Smooth muscle cell (in vitro differentiated cells): ENCODE results near the gene PAK2. TPM values are rescaled to one million over a fixed set of nuclear protein-coding genes. Genes with fewer than 3 reads are reported as not detected.

ENCODE experiments used
- DNase-seq: peaks from one replicate; lab custom pipeline; 2025; ENCODE audit not compliant: unreplicated experiment; lab: John Stamatoyannopoulos, UW
- H2AFZ ChIP-seq: fragments of 200-600 bp; sonication (generic); 2 replicates; pipeline ENCODE4 v1.6.0; 2016; ENCODE audit warnings: antibody characterized with exemption, low read depth, mild to moderate bottlenecking
- H3F3A ChIP-seq: fragments of 200-600 bp; sonication (generic); 2 replicates; pipeline ENCODE4 v1.6.0; 2017; ENCODE audit warnings: antibody characterized with exemption, low read depth
- H3K27ac ChIP-seq: fragments of 200-600 bp; sonication (generic); 2 replicates; pipeline ENCODE4 v1.5.1; 2016; ENCODE audit warnings: low read depth, mild to moderate bottlenecking
- H3K27me3 ChIP-seq: fragments of 200-600 bp; sonication (generic); 2 replicates; pipeline ENCODE4 v1.6.1; 2016; ENCODE audit warnings: low read depth, mild to moderate bottlenecking
- H3K36me3 ChIP-seq: fragments of 200-600 bp; sonication (generic); 2 replicates; pipeline ENCODE4 v1.5.1; 2016; ENCODE audit warnings: low read depth
- H3K4me1 ChIP-seq: fragments of 200-600 bp; sonication (generic); 2 replicates; pipeline ENCODE4 v1.5.1; 2016; ENCODE audit warnings: low read depth
- H3K4me2 ChIP-seq: fragments of 200-600 bp; sonication (generic); 2 replicates; pipeline ENCODE4 v1.6.0; 2016; ENCODE audit warnings: mild to moderate bottlenecking
- H3K4me3 ChIP-seq: fragments of 200-600 bp; sonication (generic); 2 replicates; pipeline ENCODE4 v1.5.1; 2016; ENCODE audit warnings: mild to moderate bottlenecking
- H3K79me2 ChIP-seq: fragments of 200-600 bp; sonication (generic); 2 replicates; pipeline ENCODE4 v1.6.0; 2016; ENCODE audit warnings: low read depth, mild to moderate bottlenecking
- H3K9ac ChIP-seq: fragments of 200-600 bp; sonication (generic); 2 replicates; pipeline ENCODE4 v1.6.0; 2016; ENCODE audit warnings: low read depth
- H3K9me3 ChIP-seq: fragments of 200-600 bp; sonication (generic); replicated peaks from 2 replicates; pipeline ENCODE4 v1.5.1; 2016; ENCODE audit warnings: low read depth
- H4K20me1 ChIP-seq: fragments of 200-600 bp; sonication (generic); 2 replicates; pipeline ENCODE4 v1.6.0; 2016; ENCODE audit warnings: low read depth
- WGBS: methylation state at CpG from one replicate; pipeline ENCODE4 v1.1.7; 2016; ENCODE audit warnings: low lambda C conversion rate; 5-methylcytosine and 5-hydroxymethylcytosine counted together
- polyA plus RNA-seq: library from polyadenylated mRNA; unstranded; fragments of >200 nt; fragmentation: Nextera tagmentation; extraction: Ambion mirVana; gene quantifications from 2 replicates; pipeline ENCODE4 v1.2.1, GENCODE V29; 2016
- total RNA-seq: library from RNA; depleted of rRNA; stranded (reverse); fragments of >200 nt; gene quantifications from 2 replicates; pipeline ENCODE4 v1.2.3, GENCODE V29; 2014
- TF ChIP-seq, protein P1 (sequence below): fragments of 200-600 bp; sonication (generic); IDR thresholded peaks from 2 replicates; pipeline ENCODE4 v1.5.1; 2017; ENCODE audit warnings: borderline replicate concordance, mild to moderate bottlenecking, antibody characterized with exemption; ENCODE audit not compliant: insufficient read depth, poor library complexity, severe bottlenecking

The PAK2 gene
- total and polyA plus RNA-seq, 2 experiments from 2014 or later, result 20.6 to 98.4 TPM

DNA sequence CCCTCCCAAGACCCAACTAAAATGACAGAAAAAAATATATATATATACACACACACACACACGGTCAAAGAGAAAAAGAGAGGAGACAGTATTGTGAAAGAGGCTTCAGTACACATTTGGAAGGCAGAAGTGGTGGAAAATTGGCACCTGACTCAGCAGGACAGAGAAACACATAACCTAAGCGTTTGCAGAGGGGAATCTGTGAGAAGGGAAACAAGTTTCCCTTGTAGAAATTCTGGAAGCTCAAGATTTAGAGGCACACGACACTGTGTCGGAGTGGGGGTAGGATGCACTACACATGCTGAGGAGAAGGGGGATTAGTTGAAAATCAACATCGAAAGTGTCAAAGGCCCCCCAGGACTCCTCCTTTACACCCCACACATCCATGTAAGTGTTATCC lies 53.1 kb downstream of the PAK2 start:
- H3K9me3 ChIP-seq, result no peaks in the 10 kb centered on the region
- H3K4me1 ChIP-seq, result peaks cover 8% of the 10 kb centered on the region
- peaks cover 67% of the 10 kb centered on the region for H3K79me2 ChIP-seq
- no peaks in the 10 kb centered on the region for H3K27me3 ChIP-seq
- TF ChIP-seq, protein P1, sequence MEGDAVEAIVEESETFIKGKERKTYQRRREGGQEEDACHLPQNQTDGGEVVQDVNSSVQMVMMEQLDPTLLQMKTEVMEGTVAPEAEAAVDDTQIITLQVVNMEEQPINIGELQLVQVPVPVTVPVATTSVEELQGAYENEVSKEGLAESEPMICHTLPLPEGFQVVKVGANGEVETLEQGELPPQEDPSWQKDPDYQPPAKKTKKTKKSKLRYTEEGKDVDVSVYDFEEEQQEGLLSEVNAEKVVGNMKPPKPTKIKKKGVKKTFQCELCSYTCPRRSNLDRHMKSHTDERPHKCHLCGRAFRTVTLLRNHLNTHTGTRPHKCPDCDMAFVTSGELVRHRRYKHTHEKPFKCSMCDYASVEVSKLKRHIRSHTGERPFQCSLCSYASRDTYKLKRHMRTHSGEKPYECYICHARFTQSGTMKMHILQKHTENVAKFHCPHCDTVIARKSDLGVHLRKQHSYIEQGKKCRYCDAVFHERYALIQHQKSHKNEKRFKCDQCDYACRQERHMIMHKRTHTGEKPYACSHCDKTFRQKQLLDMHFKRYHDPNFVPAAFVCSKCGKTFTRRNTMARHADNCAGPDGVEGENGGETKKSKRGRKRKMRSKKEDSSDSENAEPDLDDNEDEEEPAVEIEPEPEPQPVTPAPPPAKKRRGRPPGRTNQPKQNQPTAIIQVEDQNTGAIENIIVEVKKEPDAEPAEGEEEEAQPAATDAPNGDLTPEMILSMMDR, result no peak
- peak overlapping the region; percentile 4 for H3K9ac ChIP-seq
- H3K27ac ChIP-seq, result peak overlapping the region; percentile 77
- no peak overlapping the region for H3K4me3 ChIP-seq
- H3F3A ChIP-seq, result no peaks in the 10 kb centered on the region
- H3K36me3 ChIP-seq, result no peaks in the 10 kb centered on the region
- no peak overlapping the region for H3K4me2 ChIP-seq
- WGBS, result 62% methylated on average over 5 of the region's 5 CpGs
- DNase-seq, result no peak
- H4K20me1 ChIP-seq, result peaks cover 67% of the 10 kb centered on the region
- H2AFZ ChIP-seq, result no peak overlapping the region

DNA sequence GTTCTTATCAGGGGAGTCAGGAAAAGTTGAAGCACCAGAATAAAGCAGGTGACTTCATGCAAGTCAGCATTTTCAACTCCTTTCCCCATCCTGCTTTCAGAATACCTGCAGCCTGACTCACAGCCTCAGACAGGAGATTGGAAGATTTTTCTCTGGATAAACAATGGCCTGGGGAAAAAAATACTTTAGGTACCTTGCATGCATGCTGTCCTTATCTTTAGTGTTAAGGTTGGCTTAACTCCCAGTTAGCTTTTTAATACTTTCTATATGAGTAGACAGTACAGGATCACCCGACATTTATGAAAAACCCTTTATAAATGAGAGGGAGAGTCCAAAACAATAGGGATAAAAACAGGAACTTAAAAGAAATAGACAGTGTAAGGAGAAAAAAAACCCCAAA lies 53.6 kb downstream of the PAK2 start:
- DNase-seq, result no peak
- H3K9me3 ChIP-seq, result no peaks in the 10 kb centered on the region
- H3F3A ChIP-seq, result no peaks in the 10 kb centered on the region
- 52% methylated on average over 1 of the region's 1 CpG for WGBS
- H3K4me1 ChIP-seq, result peaks cover 4% of the 10 kb centered on the region
- H3K36me3 ChIP-seq, result no peaks in the 10 kb centered on the region
- TF ChIP-seq, protein P1, result no peak
- peaks cover 67% of the 10 kb centered on the region for H4K20me1 ChIP-seq
- H3K27me3 ChIP-seq, result no peaks in the 10 kb centered on the region
- H3K79me2 ChIP-seq, result peaks cover 67% of the 10 kb centered on the region
- no peak overlapping the region for H3K4me2 ChIP-seq
- no peak overlapping the region for H2AFZ ChIP-seq
- H3K9ac ChIP-seq, result peak overlapping the region; percentile 4
- H3K4me3 ChIP-seq, result peak overlapping the region; percentile 32
- peak overlapping the region; percentile 77 for H3K27ac ChIP-seq

DNA sequence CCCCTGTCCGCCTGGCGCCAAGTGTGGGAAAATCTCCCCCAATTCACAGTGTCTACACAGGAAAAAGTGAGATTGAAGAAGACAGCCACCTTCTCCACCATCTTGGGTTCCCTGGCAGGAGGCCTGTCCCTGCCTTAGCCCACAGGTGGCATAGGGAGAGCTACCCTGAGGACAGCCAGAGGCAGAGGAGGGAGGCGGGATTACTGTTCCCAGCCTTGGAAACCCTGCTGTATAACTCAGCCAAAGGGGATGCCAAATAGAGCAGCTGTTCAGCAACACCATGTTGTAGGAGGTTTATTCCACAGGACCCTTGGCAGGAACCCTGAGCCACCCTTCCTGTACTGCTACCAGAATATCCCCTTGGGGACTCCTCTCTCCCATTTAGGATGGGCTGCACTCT lies 54.8 kb downstream of the PAK2 start:
- H3K27me3 ChIP-seq, result no peaks in the 10 kb centered on the region
- H3K9ac ChIP-seq, result no peak overlapping the region
- H4K20me1 ChIP-seq, result peaks cover 66% of the 10 kb centered on the region
- H3K4me2 ChIP-seq, result no peak overlapping the region
- no peak overlapping the region for H3K27ac ChIP-seq
- H3K36me3 ChIP-seq, result no peaks in the 10 kb centered on the region
- TF ChIP-seq, protein P1, result no peak
- DNase-seq, result no peak
- H2AFZ ChIP-seq, result no peak overlapping the region
- H3K9me3 ChIP-seq, result no peaks in the 10 kb centered on the region
- WGBS, result 100% methylated on average over 3 of the region's 3 CpGs
- no peak overlapping the region for H3K4me3 ChIP-seq
- H3F3A ChIP-seq, result no peaks in the 10 kb centered on the region
- peaks cover 75% of the 10 kb centered on the region for H3K79me2 ChIP-seq
- no peaks in the 10 kb centered on the region for H3K4me1 ChIP-seq

DNA sequence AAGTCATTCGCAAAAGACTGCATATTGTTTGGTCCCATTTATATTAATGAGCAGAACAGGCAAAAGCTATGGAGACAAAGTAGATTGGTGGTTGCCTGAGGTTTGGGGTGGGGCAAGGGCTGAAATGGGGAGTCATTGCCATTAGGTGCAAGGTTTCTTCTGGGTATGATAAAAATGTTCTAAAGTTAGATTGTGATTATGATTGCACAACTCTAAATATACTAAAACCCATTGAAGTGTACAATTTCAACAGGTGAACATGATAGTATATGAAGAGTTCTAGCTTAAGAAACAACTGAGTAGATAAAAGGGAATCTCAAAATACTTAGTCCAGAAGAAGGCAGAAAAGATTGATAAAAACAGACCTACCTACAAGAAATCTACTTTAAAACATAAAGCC lies 56.7 kb downstream of the PAK2 start:
- H3K4me1 ChIP-seq, result no peaks in the 10 kb centered on the region
- peaks cover 67% of the 10 kb centered on the region for H4K20me1 ChIP-seq
- DNase-seq, result no peak
- no peak overlapping the region for H3K27ac ChIP-seq
- no peak overlapping the region for H3K4me3 ChIP-seq
- no peaks in the 10 kb centered on the region for H3F3A ChIP-seq
- no peak overlapping the region for H3K9ac ChIP-seq
- TF ChIP-seq, protein P1, result no peak
- peaks cover 68% of the 10 kb centered on the region for H3K79me2 ChIP-seq
- H3K36me3 ChIP-seq, result no peaks in the 10 kb centered on the region
- no peak overlapping the region for H3K4me2 ChIP-seq
- no peaks in the 10 kb centered on the region for H3K27me3 ChIP-seq
- H3K9me3 ChIP-seq, result no peaks in the 10 kb centered on the region
- WGBS, result 100% methylated on average over 1 of the region's 1 CpG
- H2AFZ ChIP-seq, result no peak overlapping the region
